ENCODE data around the gene SMCO2.

DNA sequence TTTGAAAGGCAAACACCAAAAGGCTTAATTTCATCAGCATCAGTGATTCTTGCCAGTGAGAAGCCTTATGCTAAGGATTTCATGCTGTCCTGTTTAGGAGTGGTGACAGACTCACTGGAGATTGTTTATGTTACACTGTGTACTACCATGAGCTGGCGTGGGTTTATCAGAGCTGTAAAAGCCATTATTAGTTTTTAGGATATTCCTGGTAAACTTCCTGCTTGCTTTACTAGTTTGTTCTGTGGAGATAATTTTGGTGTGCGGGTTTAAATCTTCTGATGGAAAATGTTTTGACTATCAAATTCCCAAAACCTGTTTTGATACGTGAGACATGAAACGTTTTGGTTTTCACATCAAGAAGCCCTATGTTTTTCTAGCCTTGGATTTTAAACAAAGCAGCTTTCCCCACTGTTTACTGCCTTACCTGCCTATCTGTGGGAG, 92.7 kb downstream of the SMCO2 start:
- no peak for TF ChIP-seq EZH2 (optimal IDR thresholded peaks at IDR 0.05; ENCODE audit: low read depth, low read length)
- TF ChIP-seq, protein P1, sequence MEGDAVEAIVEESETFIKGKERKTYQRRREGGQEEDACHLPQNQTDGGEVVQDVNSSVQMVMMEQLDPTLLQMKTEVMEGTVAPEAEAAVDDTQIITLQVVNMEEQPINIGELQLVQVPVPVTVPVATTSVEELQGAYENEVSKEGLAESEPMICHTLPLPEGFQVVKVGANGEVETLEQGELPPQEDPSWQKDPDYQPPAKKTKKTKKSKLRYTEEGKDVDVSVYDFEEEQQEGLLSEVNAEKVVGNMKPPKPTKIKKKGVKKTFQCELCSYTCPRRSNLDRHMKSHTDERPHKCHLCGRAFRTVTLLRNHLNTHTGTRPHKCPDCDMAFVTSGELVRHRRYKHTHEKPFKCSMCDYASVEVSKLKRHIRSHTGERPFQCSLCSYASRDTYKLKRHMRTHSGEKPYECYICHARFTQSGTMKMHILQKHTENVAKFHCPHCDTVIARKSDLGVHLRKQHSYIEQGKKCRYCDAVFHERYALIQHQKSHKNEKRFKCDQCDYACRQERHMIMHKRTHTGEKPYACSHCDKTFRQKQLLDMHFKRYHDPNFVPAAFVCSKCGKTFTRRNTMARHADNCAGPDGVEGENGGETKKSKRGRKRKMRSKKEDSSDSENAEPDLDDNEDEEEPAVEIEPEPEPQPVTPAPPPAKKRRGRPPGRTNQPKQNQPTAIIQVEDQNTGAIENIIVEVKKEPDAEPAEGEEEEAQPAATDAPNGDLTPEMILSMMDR (IDR thresholded peaks at IDR 0.05; ENCODE audit: low read length), result no peak

Data from MM.1S (cell line).